T-helper 2 cell treated with Interferon-gamma antibody and Interleukin-4, amounts not matched to agents 100 ng/mL and 5 ng/mL, for 36 hours (primary cell): ENCODE results near the gene COL4A4. TPM values are rescaled to one million over a fixed set of nuclear protein-coding genes. Genes with fewer than 3 reads are reported as not detected.
"Not testable (repeated sequence)": the region's sequence is repeated elsewhere in the genome, so short reads cannot be mapped to it uniquely, and the experiment has no call there.

ENCODE experiments used
- intact Hi-C: fragments of 100-400 bp; cut with micrococcal nuclease; formaldehyde crosslinking; loops from one replicate; pipeline ENCODE4 v1.15.1; 2023
- total RNA-seq: library from RNA; stranded (reverse); gene quantifications from 2 replicates; pipeline ENCODE4 v1.2.3, GENCODE V29; 2022

The COL4A4 gene
- total RNA-seq, 1 donor from 2014 or later, result 0.11 TPM

GRCh38 chr2:227117852-227118251, 46.2 kb downstream of the COL4A4 start:
- intact Hi-C loops, result no loop called here

- intact Hi-C loops, result no loop called here
Observed at GRCh38 chr2:227117027-227117426, 47.0 kb downstream of the COL4A4 start.

DNA sequence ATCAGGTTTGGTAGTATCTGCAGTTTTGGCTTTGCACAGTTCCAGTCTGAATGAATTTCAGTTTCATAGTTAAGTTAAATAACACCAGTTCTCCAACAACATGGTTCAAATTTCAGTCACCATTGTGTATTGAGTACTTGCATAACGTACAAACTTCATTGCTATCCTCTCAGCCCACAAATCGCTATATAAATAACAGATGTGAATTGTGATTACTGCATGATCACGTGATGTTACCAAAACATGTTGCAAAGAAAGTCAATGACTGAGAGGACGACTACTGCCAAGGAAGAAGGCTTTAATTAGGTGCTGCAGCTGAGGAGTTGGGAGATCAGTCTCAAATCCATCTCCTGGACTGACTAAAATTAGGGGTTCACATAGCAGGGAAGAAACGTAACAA, 48.2 kb downstream of the COL4A4 start:
- intact Hi-C loops, result no loop called here

GRCh38 chr2:227106845-227107759, 56.9 kb downstream of the COL4A4 start:
- intact Hi-C loops, result loop anchor here (2.0 to 10.0 kb wide), 4 partner anchors 75 to 1438 kb away; no protein-coding TSS in a partner anchor

DNA sequence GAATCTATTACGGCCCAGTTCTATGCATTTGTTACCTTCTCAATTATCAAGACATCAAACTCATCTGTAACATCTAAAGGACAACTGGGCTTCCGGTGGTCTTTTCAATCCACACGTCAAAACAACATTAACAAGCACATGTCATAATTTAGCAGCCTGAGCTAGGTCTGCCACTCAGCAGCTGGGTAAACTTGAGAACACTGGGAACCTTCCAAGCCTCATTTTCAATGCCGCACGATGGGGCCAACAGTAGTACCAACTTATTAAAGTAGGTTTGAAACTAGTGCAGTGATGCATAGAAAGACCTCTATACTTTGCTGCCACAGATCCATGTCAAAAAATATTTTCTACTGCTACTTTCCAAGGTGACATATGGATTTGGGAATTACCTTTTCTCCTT, 60.4 kb downstream of the COL4A4 start:
- intact Hi-C loops, result loop anchor here (10.0 kb wide), 1 partner anchor 1219 kb away; no protein-coding TSS in a partner anchor

- intact Hi-C loops, result no loop called here
Observed at GRCh38 chr2:227099340-227099739, 64.7 kb downstream of the COL4A4 start.

DNA sequence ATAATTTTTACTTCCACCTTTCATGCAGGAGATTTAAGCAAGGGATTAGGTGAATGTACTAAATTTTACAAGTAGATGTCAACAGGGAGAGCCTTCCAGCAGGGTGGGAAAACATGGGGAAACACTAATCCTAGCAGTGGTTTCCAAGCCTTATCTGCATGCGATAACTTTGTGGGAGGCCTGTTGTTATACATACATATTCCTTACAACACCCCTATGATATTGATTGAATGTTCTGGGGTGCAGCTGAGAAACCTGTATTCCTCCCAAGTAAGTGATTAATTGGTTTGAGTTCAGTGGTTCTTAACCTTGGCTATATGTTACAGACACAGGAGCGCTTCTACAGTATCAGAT, 65.9 kb downstream of the COL4A4 start:
- intact Hi-C loops, result no loop called here

DNA sequence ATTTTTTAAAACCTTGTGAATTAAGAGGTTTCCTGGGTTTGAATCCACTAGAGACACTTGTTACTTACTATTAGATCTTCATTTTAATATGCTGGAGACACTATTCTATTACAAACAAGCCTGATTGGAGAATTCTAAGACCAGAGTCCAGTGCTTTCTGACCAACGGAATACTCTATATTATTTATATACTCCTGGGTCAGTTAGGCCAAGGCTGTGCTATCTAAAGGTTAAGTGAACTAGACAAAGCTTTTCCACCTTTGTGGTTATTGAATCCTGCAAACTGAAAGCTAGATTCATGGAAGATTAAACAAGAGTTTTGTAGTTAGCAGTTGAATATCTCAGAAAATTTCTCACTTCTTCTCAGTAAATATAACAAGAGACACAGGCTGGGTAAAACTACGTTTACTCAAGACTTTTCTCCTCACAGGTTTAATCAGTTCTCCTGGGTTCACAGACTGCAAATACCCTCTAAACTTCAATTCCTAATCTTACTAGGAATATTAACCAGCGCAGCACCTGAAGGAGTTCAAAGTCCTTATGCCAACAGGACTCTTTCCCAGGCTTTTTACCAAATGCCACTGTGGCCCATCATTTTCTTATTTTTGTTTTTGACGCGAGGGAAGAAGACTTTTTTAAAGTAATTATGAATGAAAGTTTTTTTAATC, 66.4 kb downstream of the COL4A4 start:
- intact Hi-C loops, result no loop called here

GRCh38 chr2:227095346-227095745, 68.7 kb downstream of the COL4A4 start:
- intact Hi-C loops, result no loop called here

DNA sequence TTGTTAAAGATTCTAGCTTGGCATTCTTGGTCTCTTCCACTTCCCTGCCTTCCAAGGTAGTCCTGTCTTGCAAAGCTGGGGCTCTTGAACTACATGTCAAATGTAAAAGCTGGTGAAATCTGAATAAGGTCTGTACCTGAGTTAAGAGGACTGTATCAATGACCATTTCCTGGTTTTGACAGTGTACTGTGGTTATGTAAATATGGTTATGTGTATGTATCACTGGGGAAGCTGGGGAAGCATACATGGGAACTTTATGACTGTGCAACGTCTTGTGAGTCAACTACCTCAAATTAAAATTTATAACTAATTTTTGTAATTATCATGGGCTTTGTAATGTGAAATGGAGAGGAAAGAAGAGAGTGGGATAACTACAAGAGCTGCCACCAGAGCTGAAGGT, 81.7 kb downstream of the COL4A4 start:
- intact Hi-C loops, result no loop called here

DNA sequence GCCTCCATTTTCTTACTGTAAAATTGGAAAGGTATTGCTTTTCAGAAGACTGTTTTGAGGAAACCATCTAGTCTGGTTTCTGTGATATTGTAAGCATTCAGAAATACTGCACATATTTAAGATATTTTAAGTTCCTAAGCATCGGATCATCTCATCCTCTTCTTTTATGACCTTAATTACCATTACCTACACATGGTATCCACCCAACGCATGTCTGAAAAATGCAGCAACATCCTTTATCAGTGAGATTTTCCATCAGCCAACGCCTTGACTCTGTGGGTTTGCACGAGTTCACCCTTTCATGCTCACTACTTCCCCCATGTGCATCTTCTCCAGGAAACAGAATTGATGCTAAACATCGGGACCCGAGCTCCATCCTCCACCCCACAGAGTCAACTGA, 84.3 kb downstream of the COL4A4 start:
- intact Hi-C loops, result no loop called here

GRCh38 chr2:227065065-227065464, 98.9 kb downstream of the COL4A4 start:
- intact Hi-C loops, result not testable (repeated sequence)

DNA sequence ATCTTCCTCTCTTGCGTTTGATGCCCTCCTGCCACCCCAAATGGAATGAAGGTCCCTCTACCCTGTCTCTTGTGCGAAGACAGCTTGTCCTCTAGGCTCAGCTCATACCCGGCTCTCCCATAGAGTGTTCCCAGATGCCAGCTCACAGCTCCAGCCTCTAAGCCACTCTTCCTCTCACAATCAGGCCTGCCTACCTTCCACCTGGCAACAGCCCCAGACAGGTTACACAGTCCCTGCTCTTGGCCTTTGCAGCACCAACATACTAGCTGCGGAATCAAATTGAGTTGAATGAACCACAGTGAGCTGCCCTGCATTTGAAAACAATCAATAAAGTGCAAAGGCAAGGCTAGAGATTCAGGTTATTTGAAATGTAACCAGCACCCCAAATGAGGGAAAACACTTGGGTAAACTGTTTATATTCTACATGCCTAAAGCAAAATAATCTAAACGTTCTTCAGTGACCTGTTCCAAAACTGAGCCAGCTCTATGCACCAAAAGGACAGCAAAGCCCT, 105.1 kb downstream of the COL4A4 start:
- intact Hi-C loops, result no loop called here

- intact Hi-C loops, result no loop called here
Observed at GRCh38 chr2:227057743-227058447, 106.1 kb downstream of the COL4A4 start.

GRCh38 chr2:227057060-227057459, 106.9 kb downstream of the COL4A4 start:
- intact Hi-C loops, result no loop called here

- intact Hi-C loops, result no loop called here
Observed at GRCh38 chr2:227054006-227054405, 110.0 kb downstream of the COL4A4 start.

- intact Hi-C loops, result no loop called here
Observed at GRCh38 chr2:227052879-227053278, 111.1 kb downstream of the COL4A4 start.

DNA sequence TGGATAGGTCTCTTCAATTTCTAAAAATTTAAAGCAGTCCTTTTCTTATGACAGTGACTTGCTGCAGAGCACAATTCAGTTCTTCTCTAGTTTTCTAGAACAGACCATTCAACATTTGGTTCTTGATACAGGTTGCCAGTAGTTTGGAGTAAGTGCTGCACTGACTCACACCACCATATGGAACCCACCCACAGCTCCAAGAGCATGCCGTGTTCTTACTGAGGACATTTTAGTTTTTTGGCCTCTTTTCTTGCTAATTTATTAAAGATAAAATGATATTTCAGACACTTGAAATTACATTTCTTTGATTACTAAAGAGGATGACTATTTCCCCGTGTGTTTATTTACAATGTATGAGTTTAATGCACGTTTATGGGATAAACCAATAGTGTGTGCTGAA, 120.0 kb downstream of the COL4A4 start:
- intact Hi-C loops, result no loop called here

DNA sequence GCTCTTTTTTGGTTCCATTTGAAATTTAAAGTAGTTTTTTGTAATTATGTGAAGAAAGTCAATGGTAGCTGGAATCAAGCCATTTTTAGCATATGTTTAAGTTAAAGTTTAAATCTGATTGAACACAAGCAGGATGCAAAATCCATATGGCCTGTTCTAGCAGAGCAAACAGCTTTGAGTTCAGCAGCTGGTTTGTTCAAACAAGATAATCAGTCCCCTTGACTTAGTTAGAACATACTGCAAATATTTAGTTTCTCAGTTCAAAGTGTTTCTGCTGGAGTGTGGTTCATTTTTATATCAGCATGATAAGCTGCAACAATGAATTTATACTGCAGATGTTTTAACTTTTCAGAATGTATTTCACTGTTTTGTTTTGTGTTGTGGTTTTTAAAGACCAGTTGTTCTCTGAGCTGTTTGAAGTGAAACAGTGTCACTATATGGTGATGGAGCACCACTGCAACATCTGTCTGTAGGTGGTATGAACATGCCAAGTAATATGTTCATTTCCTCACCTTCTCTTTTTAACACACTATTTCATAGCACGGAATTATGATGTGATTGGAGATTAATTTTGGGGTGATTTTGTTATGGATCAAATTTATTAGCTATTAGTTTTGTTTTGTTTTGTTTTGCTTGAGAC, 125.3 kb downstream of the COL4A4 start:
- intact Hi-C loops, result no loop called here

- intact Hi-C loops, result no loop called here
Observed at GRCh38 chr2:227036527-227036926, 127.5 kb downstream of the COL4A4 start.

- intact Hi-C loops, result no loop called here
Observed at GRCh38 chr2:227035711-227036367, 128.2 kb downstream of the COL4A4 start.
